ENCODE data around the gene BUB1.

BUB1 gene

DNA sequence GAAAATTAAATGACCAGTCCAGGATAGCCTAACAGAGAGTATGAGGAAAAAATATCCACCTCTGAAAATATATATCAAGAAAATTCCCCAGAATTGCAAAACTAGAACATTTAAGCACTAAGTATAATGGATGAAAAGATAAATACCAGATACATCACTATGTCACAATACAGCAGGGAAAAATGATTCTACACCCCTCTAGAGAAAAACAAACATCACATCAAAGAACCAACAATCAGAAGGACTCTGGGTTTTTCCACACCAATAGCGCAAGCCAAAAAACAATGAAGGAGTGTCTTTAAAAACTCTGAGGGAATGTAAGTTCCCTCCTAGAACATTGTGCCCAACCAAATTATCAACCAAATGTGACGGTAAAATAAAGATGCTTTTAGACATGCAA lies 13.7 kb downstream of the BUB1 start:
- peaks cover 4% of the 10 kb centered on the region for H3K4me1 Mint-ChIP-seq
- TF ChIP-seq, protein P1, sequence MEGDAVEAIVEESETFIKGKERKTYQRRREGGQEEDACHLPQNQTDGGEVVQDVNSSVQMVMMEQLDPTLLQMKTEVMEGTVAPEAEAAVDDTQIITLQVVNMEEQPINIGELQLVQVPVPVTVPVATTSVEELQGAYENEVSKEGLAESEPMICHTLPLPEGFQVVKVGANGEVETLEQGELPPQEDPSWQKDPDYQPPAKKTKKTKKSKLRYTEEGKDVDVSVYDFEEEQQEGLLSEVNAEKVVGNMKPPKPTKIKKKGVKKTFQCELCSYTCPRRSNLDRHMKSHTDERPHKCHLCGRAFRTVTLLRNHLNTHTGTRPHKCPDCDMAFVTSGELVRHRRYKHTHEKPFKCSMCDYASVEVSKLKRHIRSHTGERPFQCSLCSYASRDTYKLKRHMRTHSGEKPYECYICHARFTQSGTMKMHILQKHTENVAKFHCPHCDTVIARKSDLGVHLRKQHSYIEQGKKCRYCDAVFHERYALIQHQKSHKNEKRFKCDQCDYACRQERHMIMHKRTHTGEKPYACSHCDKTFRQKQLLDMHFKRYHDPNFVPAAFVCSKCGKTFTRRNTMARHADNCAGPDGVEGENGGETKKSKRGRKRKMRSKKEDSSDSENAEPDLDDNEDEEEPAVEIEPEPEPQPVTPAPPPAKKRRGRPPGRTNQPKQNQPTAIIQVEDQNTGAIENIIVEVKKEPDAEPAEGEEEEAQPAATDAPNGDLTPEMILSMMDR (IDR thresholded peaks at IDR 0.05; ENCODE audit: unreplicated experiment in 3 of 3), result no peak
- peak overlapping the region in 1 of 3 experiments; percentile 49 for H3K27ac Mint-ChIP-seq
- no peak overlapping the region for H3K4me3 Mint-ChIP-seq
- no peaks in the 10 kb centered on the region for H3K27me3 Mint-ChIP-seq (ENCODE audit: low read depth)
- no peaks in the 10 kb centered on the region for H3K9me3 Mint-ChIP-seq
- peaks cover 51% of the 10 kb centered on the region for H3K36me3 Mint-ChIP-seq (ENCODE audit: low read depth)

DNA sequence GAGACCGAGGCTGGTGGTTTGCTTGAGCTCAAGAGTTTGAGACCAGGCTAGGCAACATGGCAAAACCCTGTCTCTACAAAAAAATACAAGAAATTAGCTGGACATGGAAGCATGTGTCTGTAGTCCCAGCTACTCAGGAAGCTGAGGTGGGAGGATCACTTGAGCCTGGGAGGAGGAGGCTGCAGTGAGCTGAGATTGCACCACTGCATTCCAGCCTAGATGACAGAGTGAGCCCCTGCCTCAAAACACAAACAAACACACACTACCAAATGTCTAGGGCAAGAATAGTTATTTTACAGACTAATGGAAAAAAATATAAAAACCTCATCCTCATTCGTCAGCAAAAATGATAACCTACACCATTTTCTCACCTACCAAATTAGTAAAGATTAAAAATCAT lies 15.3 kb downstream of the BUB1 start:
- Mint-ChIP-seq H3K9me3 (no peaks in the 10 kb centered on the region), H3K4me3 (no peak overlapping the region), H3K27ac (peak overlapping the region in 1 of 3 experiments; percentile 78)

DNA sequence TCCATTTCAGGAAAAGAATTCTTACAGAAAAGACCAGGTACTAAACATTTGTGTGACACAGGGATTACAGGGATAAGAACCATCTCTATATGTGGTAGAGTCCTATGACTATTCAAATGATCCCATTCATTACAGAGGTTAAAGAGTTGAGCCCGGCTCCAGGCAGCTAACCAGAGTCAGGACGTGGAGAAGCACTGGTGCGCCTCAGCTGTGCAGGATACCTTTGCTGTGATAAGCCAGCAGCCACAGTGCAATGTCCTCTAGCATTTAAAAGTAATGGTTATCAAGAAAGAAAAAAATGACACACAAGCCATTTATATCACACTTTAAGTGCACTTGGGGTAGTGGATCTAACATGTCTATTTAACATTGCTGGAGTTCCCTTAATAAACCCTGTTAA lies 17.3 kb downstream of the BUB1 start:
- Mint-ChIP-seq H3K4me1 (peaks cover 10% of the 10 kb centered on the region), H3K9me3 (no peaks in the 10 kb centered on the region), H3K36me3 (ENCODE audit: low read depth) (peaks cover 44% of the 10 kb centered on the region), H3K4me3 (no peak overlapping the region), H3K27me3 (ENCODE audit: low read depth) (no peaks in the 10 kb centered on the region), H3K27ac (peak overlapping the region in 1 of 3 experiments; percentile 52)
- TF ChIP-seq, protein P1 (IDR thresholded peaks at IDR 0.05; ENCODE audit: unreplicated experiment in 3 of 3), result no peak

More for the DNA sequence above, 15.3 kb downstream of the BUB1 start:
- peaks cover 6% of the 10 kb centered on the region for H3K4me1 Mint-ChIP-seq
- TF ChIP-seq, protein P1 (IDR thresholded peaks at IDR 0.05; ENCODE audit: unreplicated experiment in 3 of 3), result no peak
- H3K27me3 Mint-ChIP-seq (ENCODE audit: low read depth), result no peaks in the 10 kb centered on the region
- peaks cover 46% of the 10 kb centered on the region for H3K36me3 Mint-ChIP-seq (ENCODE audit: low read depth)

DNA sequence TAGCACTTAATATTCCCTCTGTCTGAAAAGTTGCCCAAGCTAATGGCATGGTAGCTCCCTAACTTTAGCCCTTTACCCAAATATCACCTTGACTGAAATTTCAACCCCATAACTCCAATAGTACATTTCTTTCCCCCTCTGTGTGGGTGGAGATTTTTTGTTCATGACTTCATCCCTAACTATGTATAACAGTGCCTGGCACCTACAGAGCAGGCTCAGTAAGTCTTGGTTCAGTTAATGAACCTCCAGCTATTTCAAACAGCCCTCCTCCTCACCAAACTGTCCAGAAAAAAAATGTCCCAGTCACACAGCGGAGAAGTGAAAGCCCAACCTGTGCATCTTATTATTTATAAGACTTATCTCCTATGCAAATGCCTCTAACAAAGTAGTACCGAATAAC lies 18.6 kb downstream of the BUB1 start:
- TF ChIP-seq, protein P1 (IDR thresholded peaks at IDR 0.05; ENCODE audit: unreplicated experiment in 3 of 3), result no peak
- Mint-ChIP-seq H3K36me3 (ENCODE audit: low read depth) (peaks cover 40% of the 10 kb centered on the region), H3K9me3 (no peaks in the 10 kb centered on the region), H3K4me3 (no peak overlapping the region), H3K27me3 (ENCODE audit: low read depth) (no peaks in the 10 kb centered on the region), H3K4me1 (peaks cover 10% of the 10 kb centered on the region), H3K27ac (peak overlapping the region; percentile 4 to 84 (median 34))

DNA sequence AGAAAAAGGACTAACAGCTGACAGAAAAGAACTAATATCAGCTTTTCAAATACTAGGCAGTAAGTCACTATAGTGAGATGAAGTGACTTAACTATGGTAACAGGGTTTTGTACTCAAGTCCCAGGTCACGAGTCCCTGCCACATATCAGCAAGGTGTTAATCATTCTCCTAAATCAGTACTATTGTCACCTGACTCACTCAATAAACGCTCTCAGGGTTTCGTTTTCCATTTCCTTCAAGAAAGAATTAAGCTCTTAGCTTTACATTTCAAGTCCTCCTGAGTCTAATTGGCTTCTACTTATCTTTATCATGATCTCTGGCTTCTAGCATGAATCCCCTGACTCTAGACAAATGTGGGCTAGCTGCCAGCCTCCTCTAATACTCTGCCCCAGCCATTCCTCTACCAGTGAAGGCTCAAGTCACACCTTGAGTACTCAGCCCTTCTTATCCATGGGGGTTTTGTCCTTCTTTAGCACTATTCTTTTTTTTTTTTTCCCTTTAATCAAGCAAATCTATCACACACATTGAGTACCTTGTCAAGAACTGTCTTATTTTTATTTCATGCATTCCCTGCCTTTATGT lies 20.0 kb downstream of the BUB1 start:
- Mint-ChIP-seq H3K4me1 (peaks cover 10% of the 10 kb centered on the region), H3K4me3 (no peak overlapping the region), H3K27ac (peak overlapping the region in 2 of 3 experiments; percentile 16 to 81), H3K27me3 (ENCODE audit: low read depth) (no peaks in the 10 kb centered on the region), H3K36me3 (ENCODE audit: low read depth) (peaks cover 48% of the 10 kb centered on the region), H3K9me3 (no peaks in the 10 kb centered on the region)
- TF ChIP-seq, protein P1 (IDR thresholded peaks at IDR 0.05; ENCODE audit: unreplicated experiment in 3 of 3), result no peak

DNA sequence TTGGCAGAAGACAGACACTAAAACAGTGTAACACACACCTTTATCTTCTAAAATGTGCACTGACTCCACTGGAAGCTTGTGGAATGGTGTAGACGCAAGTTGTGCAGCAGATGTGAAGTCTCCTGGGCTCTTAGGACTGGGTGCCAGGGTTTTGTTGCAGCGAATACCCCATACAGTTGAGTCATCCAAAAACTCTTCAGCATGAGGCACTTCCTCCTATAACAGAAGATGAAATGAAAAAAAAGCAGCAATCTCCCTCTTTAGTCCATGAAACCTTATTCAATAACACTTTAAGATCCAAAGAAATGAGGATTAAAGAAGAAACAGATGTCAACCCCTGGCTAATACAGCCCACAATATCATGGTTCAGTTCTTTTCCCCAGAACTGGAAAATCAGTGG lies 22.2 kb downstream of the BUB1 start:
- TF ChIP-seq, protein P1 (IDR thresholded peaks at IDR 0.05; ENCODE audit: unreplicated experiment in 3 of 3), result no peak
- no peak overlapping the region for H3K27ac Mint-ChIP-seq
- no peak overlapping the region for H3K4me3 Mint-ChIP-seq
- no peaks in the 10 kb centered on the region for H3K9me3 Mint-ChIP-seq
- H3K4me1 Mint-ChIP-seq, result peaks cover 10% of the 10 kb centered on the region
- H3K27me3 Mint-ChIP-seq (ENCODE audit: low read depth), result no peaks in the 10 kb centered on the region
- peaks cover 53% of the 10 kb centered on the region for H3K36me3 Mint-ChIP-seq (ENCODE audit: low read depth)

All from nephron (organoid).